T-helper 17 cell (primary cell): ENCODE results near the gene AMMECR1. TPM values are rescaled to one million over a fixed set of nuclear protein-coding genes. Genes with fewer than 3 reads are reported as not detected.

Source experiments
- ATAC-seq: fragments of 150-1000 bp; cut with Tn5 transposase; 2 replicates; pipeline ENCODE4 v1.10.0; 2021; ENCODE audit warnings: mild to moderate bottlenecking, moderate library complexity
- DNase-seq, 3 donors: peaks; one replicate each; pipeline versions ENCODE4 v3.0.0 to v3.0.0-alpha.2; 2020 to 2021
- H3K9me3 ChIP-seq: one replicate; pipeline ENCODE4 v1.7.0; 2013; ENCODE audit warnings: low read length, mild to moderate bottlenecking; ENCODE audit not compliant: control insufficient read depth, poor library complexity, severe bottlenecking
- H3K27ac Mint-ChIP-seq: one replicate; pipeline ENCODE4 v1.8.0; 2022; ENCODE audit warnings: mild to moderate bottlenecking, moderate library complexity, mixed read lengths
- H3K27me3 Mint-ChIP-seq: one replicate; pipeline ENCODE4 v1.8.0; 2022; ENCODE audit warnings: mixed read lengths
- H3K36me3 Mint-ChIP-seq: one replicate; pipeline ENCODE4 v1.8.0; 2022; ENCODE audit warnings: low read depth, mixed read lengths
- H3K4me1 Mint-ChIP-seq: one replicate; pipeline ENCODE4 v1.8.0; 2022; ENCODE audit warnings: mild to moderate bottlenecking, mixed read lengths
- H3K4me3 Mint-ChIP-seq: one replicate; pipeline ENCODE4 v1.8.0; 2022; ENCODE audit warnings: mild to moderate bottlenecking, moderate library complexity, mixed read lengths
- total RNA-seq, 4 donors: library from RNA in 2 of 4; stranded (reverse) in 2 of 4; gene quantifications; one replicate each; pipeline ENCODE4 v1.2.3 and lab custom pipeline; 2022 to 2026

AMMECR1 gene
- total RNA-seq, 2 donors from 2014 or later: 15.4 to 17.4 TPM

DNA sequence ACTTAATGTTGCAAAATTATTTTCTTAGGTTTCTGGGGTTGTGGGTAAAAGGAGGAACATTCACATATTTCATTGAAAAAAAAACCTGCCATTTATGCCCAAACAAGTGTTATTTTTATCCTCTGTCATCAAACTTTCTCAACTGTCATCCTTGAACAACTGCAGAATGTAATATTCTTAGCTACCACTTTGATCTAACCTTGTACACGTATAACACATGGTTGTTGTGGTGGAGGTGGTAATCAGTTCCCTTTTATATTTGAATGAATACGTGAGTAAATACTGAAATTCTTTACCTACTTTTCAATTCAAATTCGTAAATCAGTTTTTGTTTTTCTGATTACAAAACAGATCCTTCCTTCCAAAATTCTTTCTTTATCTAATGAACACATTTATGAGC lies 3.8 kb upstream of the AMMECR1 start:
- ATAC-seq (no peak), DNase-seq (no peak)
- Mint-ChIP-seq H3K4me3 (no peak overlapping the region), H3K36me3 (peaks cover 2% of the 10 kb centered on the region), H3K27me3 (no peaks in the 10 kb centered on the region), H3K4me1 (peaks cover 6% of the 10 kb centered on the region), H3K27ac (no peak overlapping the region)
- no peaks in the 10 kb centered on the region for H3K9me3 ChIP-seq

DNA sequence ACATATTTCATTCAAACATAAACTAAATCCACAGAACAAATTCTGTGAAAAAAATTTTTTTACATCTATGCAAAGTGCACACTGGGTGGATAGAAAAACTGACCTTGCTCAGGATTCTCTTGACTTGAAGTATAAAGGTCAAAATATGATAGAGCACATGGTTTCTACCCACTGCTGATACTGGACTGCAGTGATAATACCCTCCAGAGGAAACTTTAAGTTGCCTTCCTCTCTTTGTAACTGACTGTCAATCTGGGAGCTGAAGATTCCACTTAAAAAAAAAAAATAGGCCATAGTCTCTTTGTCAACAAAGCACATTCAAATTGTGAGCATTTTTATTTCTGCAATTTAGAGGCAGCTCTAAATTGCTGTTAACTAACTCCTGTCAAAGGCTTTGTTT lies 3.2 kb upstream of the AMMECR1 start:
- ATAC-seq: no peak
- H3K36me3 Mint-ChIP-seq: peaks cover 2% of the 10 kb centered on the region
- H3K9me3 ChIP-seq: no peaks in the 10 kb centered on the region
- H3K27me3 Mint-ChIP-seq: no peaks in the 10 kb centered on the region
- no peak overlapping the region for H3K4me3 Mint-ChIP-seq
- DNase-seq: no peak
- peaks cover 6% of the 10 kb centered on the region for H3K4me1 Mint-ChIP-seq
- no peak overlapping the region for H3K27ac Mint-ChIP-seq

DNA sequence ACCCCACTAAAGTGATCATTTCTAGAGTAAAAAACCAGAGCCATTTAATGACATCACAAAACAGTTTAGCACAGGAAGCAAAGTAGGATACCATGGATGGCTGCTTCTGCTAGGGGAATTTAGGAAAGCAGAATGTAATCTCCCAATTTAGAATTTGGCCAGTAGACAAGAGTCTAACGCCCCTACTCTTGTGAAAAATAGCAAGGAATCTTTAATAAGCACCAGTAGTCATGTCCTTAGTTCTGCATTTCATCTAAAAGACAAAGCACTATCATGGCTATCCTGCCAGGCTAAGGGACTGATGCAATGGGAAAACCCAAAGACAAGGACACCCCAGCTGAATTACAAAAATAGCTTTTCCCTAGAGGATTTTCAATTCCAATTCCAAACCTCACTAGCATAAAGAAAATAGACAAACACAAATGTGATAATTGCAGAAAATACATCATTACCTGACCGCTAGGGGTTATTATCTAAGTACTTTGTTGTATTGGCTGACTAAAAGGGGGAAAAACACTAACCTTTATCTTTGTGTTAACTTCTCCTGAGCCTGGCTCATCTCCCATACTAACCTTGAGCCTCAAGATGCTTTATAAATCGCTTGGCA lies 2.6 kb upstream of the AMMECR1 start:
- H3K27me3 Mint-ChIP-seq: no peaks in the 10 kb centered on the region
- H3K36me3 Mint-ChIP-seq: no peaks in the 10 kb centered on the region
- DNase-seq (no peak), ATAC-seq (no peak)
- no peak overlapping the region for H3K4me3 Mint-ChIP-seq
- no peaks in the 10 kb centered on the region for H3K9me3 ChIP-seq
- H3K27ac Mint-ChIP-seq: no peak overlapping the region
- H3K4me1 Mint-ChIP-seq: peaks cover 7% of the 10 kb centered on the region

DNA sequence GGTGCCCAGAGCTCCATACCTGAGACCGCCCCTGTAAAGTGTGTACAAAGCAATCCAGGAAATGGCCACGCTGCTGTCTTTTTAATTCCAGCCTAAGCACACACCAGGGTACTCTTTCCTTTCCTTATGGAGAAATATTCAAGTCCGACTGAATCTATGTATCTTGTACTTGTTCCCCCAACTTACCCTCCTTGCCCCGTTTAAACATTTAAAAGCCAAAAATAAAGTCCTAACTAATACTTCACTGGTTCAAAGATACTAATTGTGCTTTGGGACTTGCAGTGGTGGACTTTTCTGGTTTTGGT lies 731 bp upstream of the AMMECR1 start:
- no peaks in the 10 kb centered on the region for H3K27me3 Mint-ChIP-seq
- H3K4me3 Mint-ChIP-seq: peak overlapping the region; percentile 92
- H3K9me3 ChIP-seq: no peaks in the 10 kb centered on the region
- no peak for ATAC-seq
- DNase-seq: peak in 1 of 3 donors; percentile 5
- H3K36me3 Mint-ChIP-seq: no peaks in the 10 kb centered on the region
- peaks cover 15% of the 10 kb centered on the region for H3K4me1 Mint-ChIP-seq
- H3K27ac Mint-ChIP-seq: peak overlapping the region; percentile 93

DNA sequence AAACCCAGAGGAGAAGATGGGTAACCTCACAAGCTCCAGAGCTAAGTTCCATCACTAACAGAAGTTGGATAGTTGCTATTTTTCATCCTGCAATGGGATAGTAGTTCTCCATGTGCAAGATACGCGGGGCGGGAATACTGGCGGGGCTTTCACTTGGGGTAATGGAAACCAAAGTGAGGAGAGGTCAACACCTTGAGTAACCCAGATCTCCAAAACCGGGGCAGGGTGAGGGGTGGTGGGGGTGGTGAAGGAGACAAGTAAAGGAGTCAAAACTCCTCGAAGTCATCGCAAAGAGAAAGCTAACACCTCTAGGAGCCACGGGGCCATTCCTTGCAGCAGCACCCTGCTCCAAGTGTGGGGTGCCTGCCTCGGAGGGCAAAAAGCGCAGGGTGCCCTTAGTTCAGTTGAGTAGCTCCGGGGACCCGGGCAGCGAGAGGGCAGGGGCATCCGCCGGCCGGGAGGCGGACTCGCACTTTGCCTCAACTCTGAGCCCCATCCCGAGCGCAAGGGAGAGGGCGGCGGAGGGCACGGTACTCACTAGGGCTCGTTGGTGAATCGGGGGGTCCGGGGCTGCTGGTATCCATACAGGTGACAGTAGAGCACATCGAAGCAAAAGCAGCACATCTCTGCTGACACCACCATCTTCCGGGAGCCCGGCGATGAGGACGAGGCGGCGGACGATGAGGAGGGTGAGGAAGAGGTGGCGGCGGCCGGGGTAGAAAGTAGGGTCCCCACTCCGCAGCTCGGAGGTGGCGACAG lies 645 bp downstream of the AMMECR1 start:
- DNase-seq (peak in 2 of 3 donors; percentile 6 to 11), ATAC-seq (peak; percentile 32)
- H3K9me3 ChIP-seq: no peaks in the 10 kb centered on the region
- Mint-ChIP-seq H3K4me1 (peaks cover 17% of the 10 kb centered on the region), H3K27ac (peak overlapping the region; percentile 93), H3K4me3 (peak overlapping the region; percentile 92), H3K27me3 (no peaks in the 10 kb centered on the region), H3K36me3 (no peaks in the 10 kb centered on the region)

DNA sequence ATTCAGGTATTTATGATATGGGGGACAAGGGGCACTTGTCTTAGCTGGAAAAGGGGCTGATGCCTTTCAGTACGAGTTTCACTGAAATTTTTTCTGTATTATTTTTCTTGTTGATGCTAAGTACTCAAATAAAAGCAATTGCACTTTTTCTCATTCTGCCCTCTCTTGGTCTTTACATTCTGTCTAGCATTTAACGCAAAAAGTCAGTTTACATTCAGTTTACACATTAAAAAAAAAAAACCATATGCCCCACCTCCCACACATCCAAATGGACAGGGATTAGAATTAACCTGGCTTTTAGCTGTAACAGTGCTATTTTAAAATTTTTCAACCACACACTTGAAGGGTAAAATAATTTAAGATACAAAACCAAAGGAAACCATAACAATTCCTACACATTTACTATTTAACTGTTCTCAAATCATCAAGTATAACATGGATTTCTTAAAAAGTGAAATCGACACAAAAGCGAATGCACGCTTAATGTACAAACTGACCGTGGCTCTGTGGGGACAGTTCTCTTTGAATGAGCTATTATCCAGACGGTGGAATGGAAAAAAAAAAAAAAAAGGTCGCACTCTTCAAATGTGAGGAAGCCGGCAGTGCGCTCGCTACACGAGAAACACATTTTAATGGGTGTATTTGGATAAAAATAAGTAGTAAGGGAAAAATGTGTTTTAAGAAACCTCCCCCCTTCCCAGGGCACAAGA lies 1.4 kb downstream of the AMMECR1 start:
- DNase-seq: no peak
- H3K4me1 Mint-ChIP-seq: peaks cover 14% of the 10 kb centered on the region
- no peaks in the 10 kb centered on the region for H3K36me3 Mint-ChIP-seq
- peak overlapping the region; percentile 92 for H3K4me3 Mint-ChIP-seq
- H3K27me3 Mint-ChIP-seq: no peaks in the 10 kb centered on the region
- H3K27ac Mint-ChIP-seq: peak overlapping the region; percentile 93
- H3K9me3 ChIP-seq: no peaks in the 10 kb centered on the region
- no peak for ATAC-seq

DNA sequence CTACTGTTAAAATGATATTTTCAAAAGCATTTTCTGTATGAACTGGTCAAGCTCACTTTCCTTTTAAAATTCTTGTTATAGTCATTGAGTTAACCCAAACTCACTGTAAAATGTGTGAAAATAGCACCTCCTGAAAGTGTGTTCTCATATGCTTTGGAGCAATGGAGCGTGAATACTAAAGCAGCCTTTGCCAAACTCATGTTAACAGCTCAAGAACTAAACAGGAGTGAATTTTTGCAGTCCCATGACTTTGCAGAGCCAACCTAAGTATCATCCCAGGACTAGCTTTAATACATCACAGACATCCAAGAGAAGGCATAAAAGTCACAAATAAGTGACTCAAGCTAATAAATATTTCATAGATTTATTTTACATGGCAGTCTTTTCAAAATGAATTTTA lies 2.3 kb downstream of the AMMECR1 start:
- no peak for DNase-seq
- peak overlapping the region; percentile 93 for H3K27ac Mint-ChIP-seq
- peaks cover 21% of the 10 kb centered on the region for H3K4me1 Mint-ChIP-seq
- H3K9me3 ChIP-seq: no peaks in the 10 kb centered on the region
- no peak for ATAC-seq
- H3K4me3 Mint-ChIP-seq: no peak overlapping the region
- H3K27me3 Mint-ChIP-seq: no peaks in the 10 kb centered on the region
- H3K36me3 Mint-ChIP-seq: no peaks in the 10 kb centered on the region

DNA sequence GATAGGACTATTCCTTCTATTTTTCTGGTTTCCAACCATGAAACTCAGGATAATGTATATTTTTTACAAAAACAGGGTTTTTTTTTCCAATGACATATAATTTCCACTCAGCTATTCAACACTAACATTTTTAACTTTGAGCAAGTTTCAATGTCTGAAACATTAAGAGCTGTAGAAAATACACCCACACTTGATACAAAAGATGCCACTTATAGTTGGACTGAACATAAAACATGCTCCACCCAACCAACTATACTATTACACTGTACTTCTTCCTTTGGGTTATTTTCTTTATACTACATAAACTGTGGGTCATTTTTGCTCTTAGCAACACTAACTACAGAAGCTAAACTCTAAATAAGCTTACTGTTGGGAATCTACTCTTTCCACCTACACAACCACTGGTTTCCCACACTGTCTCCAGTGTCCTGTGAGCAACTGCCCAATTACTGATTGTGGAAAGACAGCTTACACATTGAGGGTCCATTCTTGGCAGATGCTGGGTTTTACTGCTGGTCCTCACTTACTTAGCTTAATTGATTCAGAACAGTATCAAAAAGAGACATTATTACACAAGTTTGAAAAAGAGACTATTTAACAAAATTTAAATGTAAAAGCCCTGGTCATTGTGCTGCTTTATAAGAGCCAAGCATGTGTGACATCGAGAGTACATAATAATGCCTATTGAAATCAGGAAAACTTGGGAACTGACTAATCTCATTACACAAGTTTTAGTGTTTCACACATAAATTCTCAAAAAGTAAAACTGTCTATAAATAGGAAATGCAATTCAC lies 6.3 kb downstream of the AMMECR1 start:
- no peak for ATAC-seq

DNA sequence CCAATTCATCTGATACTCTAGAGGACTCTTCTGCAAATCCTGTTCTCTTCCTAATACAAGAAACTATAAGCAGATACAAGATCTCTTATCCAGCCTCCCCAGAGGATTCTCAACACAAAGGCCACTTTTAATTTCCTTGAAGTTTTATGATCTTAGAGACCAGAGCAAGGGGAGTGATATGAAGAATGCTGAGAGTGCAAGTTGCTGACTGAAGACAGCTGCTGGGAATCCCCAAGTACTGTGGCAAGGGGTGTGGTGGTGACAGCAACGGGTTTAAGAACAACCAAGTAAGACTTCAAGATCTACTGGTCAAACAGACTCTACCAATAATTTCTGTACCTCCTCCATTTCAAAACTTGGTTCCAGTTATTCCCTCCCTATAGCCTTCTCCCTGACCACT lies 7.0 kb downstream of the AMMECR1 start:
- H3K4me1 Mint-ChIP-seq: peaks cover 36% of the 10 kb centered on the region
- no peaks in the 10 kb centered on the region for H3K9me3 ChIP-seq
- peak in 2 of 3 donors; percentile 6 to 7 for DNase-seq
- H3K4me3 Mint-ChIP-seq: peak overlapping the region; percentile 70
- no peaks in the 10 kb centered on the region for H3K27me3 Mint-ChIP-seq
- H3K27ac Mint-ChIP-seq: peak overlapping the region; percentile 84
- H3K36me3 Mint-ChIP-seq: no peaks in the 10 kb centered on the region
- peak; percentile 99 for ATAC-seq

More for the DNA sequence above, 6.3 kb downstream of the AMMECR1 start:
- Mint-ChIP-seq H3K4me3 (peak overlapping the region; percentile 25), H3K27ac (peak overlapping the region; percentile 84), H3K27me3 (no peaks in the 10 kb centered on the region), H3K36me3 (no peaks in the 10 kb centered on the region), H3K4me1 (peaks cover 36% of the 10 kb centered on the region)
- no peaks in the 10 kb centered on the region for H3K9me3 ChIP-seq
- no peak for DNase-seq

DNA sequence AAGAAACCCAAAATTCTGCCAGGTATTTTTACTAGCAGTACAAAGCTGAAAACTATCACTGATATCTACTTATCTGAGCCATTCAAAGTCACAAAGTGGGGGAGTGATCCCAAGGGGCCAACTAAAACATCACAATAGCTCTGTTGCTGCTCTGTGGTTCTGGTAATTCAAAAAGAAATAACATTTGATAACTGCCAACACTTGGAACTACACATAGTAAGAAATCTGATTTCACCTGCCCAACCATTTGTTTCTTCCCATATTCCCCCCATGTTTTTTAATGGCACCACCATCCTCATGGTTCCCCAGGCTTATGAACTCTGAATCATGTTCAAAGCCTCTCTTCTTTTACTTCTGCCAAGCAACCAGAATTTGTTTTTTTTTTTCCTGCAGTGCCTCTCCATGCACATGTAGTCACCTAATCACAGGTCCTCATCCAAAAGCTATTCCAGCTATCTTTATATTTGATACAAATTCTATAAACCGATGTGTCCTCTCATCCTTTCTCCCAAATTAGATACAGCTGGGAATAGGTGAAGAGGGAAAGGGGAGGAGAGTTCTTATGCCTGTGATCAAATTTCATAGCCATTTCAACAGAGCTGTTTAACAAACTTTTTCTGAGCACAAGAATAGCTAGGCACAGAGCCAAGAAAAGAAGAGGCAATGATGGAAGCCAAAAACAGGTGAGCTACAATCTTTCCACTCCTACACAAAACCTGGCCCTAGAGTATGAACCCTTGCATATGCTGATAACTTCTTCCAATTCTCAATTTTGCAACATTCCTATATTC lies 7.7 kb downstream of the AMMECR1 start:
- Mint-ChIP-seq H3K27me3 (no peaks in the 10 kb centered on the region), H3K4me3 (peak overlapping the region; percentile 70), H3K4me1 (peaks cover 33% of the 10 kb centered on the region), H3K27ac (peak overlapping the region; percentile 84), H3K36me3 (no peaks in the 10 kb centered on the region)
- no peak for DNase-seq
- no peaks in the 10 kb centered on the region for H3K9me3 ChIP-seq
- ATAC-seq: no peak

DNA sequence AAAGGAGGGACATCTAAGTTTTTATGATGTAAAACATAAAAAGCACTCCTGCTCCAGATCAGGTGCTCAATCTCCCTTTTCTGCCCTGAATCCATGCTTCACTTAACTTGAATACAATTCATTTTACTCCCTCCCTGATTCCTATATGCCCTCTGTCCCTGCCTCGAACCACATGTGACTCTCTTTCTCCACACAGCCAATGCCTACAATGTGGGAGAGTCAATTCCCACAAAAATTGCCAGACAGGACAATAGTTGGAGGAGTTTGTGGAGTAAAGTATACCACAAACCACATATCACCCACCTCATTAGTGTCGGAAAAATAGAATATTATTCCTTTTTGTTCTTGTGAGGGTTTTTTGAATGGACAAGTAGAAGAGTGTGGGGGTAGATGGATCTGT lies 9.7 kb downstream of the AMMECR1 start:
- H3K27ac Mint-ChIP-seq: peak overlapping the region; percentile 84
- ATAC-seq: no peak
- peaks cover 29% of the 10 kb centered on the region for H3K4me1 Mint-ChIP-seq
- H3K9me3 ChIP-seq: no peaks in the 10 kb centered on the region
- H3K36me3 Mint-ChIP-seq: no peaks in the 10 kb centered on the region
- H3K27me3 Mint-ChIP-seq: no peaks in the 10 kb centered on the region
- no peak for DNase-seq
- no peak overlapping the region for H3K4me3 Mint-ChIP-seq

DNA sequence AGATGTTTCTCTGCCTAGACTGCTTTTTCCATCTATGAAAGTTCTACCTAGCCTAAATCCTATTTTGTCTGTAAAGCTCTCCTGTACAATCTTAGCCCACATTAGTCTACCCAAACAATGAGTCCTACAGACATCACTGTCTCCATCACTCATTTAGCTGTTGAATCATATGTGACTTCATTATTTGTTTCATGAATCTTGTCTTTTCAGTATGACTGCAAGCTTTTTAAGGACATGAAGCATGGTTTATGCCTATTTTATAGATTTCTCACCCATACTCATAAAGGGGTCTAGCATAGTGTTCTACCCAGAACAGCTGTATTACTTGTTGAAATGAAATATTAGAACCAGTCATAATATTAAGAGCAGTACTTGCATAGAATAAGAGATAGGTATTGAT lies 13.0 kb downstream of the AMMECR1 start:
- peak overlapping the region; percentile 45 for H3K4me3 Mint-ChIP-seq
- no peaks in the 10 kb centered on the region for H3K27me3 Mint-ChIP-seq
- H3K27ac Mint-ChIP-seq: peak overlapping the region; percentile 27
- ATAC-seq (no peak), DNase-seq (no peak)
- no peaks in the 10 kb centered on the region for H3K9me3 ChIP-seq
- H3K36me3 Mint-ChIP-seq: no peaks in the 10 kb centered on the region
- peaks cover 13% of the 10 kb centered on the region for H3K4me1 Mint-ChIP-seq
